ENCODE results near the gene CRADD.

GRCh38 chr12:93737457-93738198, 60.5 kb downstream of the CRADD start:
- TF ChIP-seq CTCF (IDR thresholded peaks at IDR 0.05) (no peak), POLR2A (IDR thresholded peaks at IDR 0.05) (no peak)
